ENCODE data around the gene LIPG. TPM values are rescaled to one million over a fixed set of nuclear protein-coding genes. Genes with fewer than 3 reads are reported as not detected.

The LIPG gene
- polyA plus RNA-seq, 1 donor from 2014 or later: 0.85 TPM

GRCh38 chr18:49631146-49631866 is 69.4 kb downstream of the LIPG start:
- Histone ChIP-seq H4K20me1 (ENCODE audit: insufficient read depth) (no peaks in the 10 kb centered on the region), H3K9ac (ENCODE audit: low read length) (no peak overlapping the region), H3K27me3 (ENCODE audit: insufficient read depth, low read depth, low read length) (no peaks in the 10 kb centered on the region), H3F3A (ENCODE audit: insufficient read depth, low read length, poor library complexity, severe bottlenecking) (no peaks in the 10 kb centered on the region), H3K36me3 (ENCODE audit: insufficient read depth, low read length) (no peaks in the 10 kb centered on the region), H3K79me2 (replicated peaks; ENCODE audit: insufficient read depth, low read length) (no peaks in the 10 kb centered on the region), H3K9me3 (ENCODE audit: low read length) (no peaks in the 10 kb centered on the region), H3K4me2 (ENCODE audit: low read length) (no peak overlapping the region), H3K9me2 (ENCODE audit: insufficient read depth, low read length) (no peaks in the 10 kb centered on the region), H3K27ac (ENCODE audit: low read length) (no peak overlapping the region), H2AFZ (ENCODE audit: low read depth, low read length) (no peak overlapping the region), H3K4me3 (ENCODE audit: low read length) (no peak overlapping the region)
- no peak for TF ChIP-seq MXI1 (conservative IDR thresholded peaks at IDR 0.05; ENCODE audit: poor library complexity, severe bottlenecking)
- TF ChIP-seq SMC3 (conservative IDR thresholded peaks at IDR 0.05; ENCODE audit: poor library complexity): no peak
- TF ChIP-seq RAD21 (conservative IDR thresholded peaks at IDR 0.05): no peak
- no peak for TF ChIP-seq EZH2 (IDR thresholded peaks at IDR 0.05; ENCODE audit: borderline replicate concordance, insufficient read depth, low read length, poor library complexity, severe bottlenecking)
- no peak for TF ChIP-seq CTCF (IDR thresholded peaks at IDR 0.05; ENCODE audit: poor library complexity, severe bottlenecking)
- no peak for TF ChIP-seq EP300 (conservative IDR thresholded peaks at IDR 0.05; ENCODE audit: poor library complexity, severe bottlenecking)
- no peak for TF ChIP-seq REST (IDR thresholded peaks at IDR 0.05; ENCODE audit: borderline replicate concordance)
- no peak for TF ChIP-seq POLR2AphosphoS5 (IDR thresholded peaks at IDR 0.05)
- TF ChIP-seq TAF1 (IDR thresholded peaks at IDR 0.05; ENCODE audit: low read depth): no peak

GRCh38 chr18:49632588-49632987 is 70.7 kb downstream of the LIPG start:
- H4K20me1 ChIP-seq (ENCODE audit: insufficient read depth): no peaks in the 10 kb centered on the region
- H3K9me3 ChIP-seq (ENCODE audit: low read length): no peaks in the 10 kb centered on the region
- no peaks in the 10 kb centered on the region for H3K36me3 ChIP-seq (ENCODE audit: insufficient read depth, low read length)
- no peak overlapping the region for H2AFZ ChIP-seq (ENCODE audit: low read depth, low read length)
- no peak overlapping the region for H3K9ac ChIP-seq (ENCODE audit: low read length)
- no peaks in the 10 kb centered on the region for H3K27me3 ChIP-seq (ENCODE audit: insufficient read depth, low read depth, low read length)
- H3K4me2 ChIP-seq (ENCODE audit: low read length): no peak overlapping the region
- H3K9me2 ChIP-seq (ENCODE audit: insufficient read depth, low read length): no peaks in the 10 kb centered on the region
- H3F3A ChIP-seq (ENCODE audit: insufficient read depth, low read length, poor library complexity, severe bottlenecking): no peaks in the 10 kb centered on the region
- no peak overlapping the region for H3K27ac ChIP-seq (ENCODE audit: low read length)
- no peak overlapping the region for H3K4me3 ChIP-seq (ENCODE audit: low read length)
- TF ChIP-seq SMC3 (conservative IDR thresholded peaks at IDR 0.05; ENCODE audit: poor library complexity): no peak
- H3K79me2 ChIP-seq (replicated peaks; ENCODE audit: insufficient read depth, low read length): no peaks in the 10 kb centered on the region
